K562 (cell line): ENCODE results near the gene FAM186B. TPM values are rescaled to one million over a fixed set of nuclear protein-coding genes. Genes with fewer than 3 reads are reported as not detected.
A peak's percentile ranks its signal among the peaks of the same experiment; 100 is the strongest.

Source experiments
- ATAC-seq: fragments of 200-7000 bp; cut with Tn5 transposase; 3 replicates; pipeline ENCODE4 v1.9.1; 2020; ENCODE audit warnings: moderate library complexity
- BruUV-seq: library from RNA; stranded (reverse); fragments of 400-500 nt; replicated peaks from 2 replicates; lab custom pipeline; 2021; lab: Mats Ljungman, UMichigan
- CTCF ChIA-PET: fragments of 300-600 bp; formaldehyde crosslinking; extraction: SDS; loops from one replicate; lab custom pipeline; 2021; ENCODE audit warnings: low intra/inter-chr PET ratio; lab: Yijun Ruan, JAX
- POLR2A ChIA-PET: fragments of 300-600, 350-650 bp; sonication (Branson Sonifier 250); formaldehyde crosslinking; extraction: SDS; loops from one replicate; lab custom pipeline; 2021; ENCODE audit warnings: antibody characterized with exemption, inconsistent platforms; lab: Yijun Ruan, JAX
- DNase-seq, 4 experiments: peaks; one replicate each; pipeline versions ENCODE4 v3.0.0 to v3.0.0-alpha.2; 2011 to 2018; ENCODE audit warnings: low spot score in 3 of 4, mixed read lengths in 3 of 4; ENCODE audit errors: extremely low read depth in 1 of 4
- FAIRE-seq: peaks from 2 replicates; lab custom pipeline; 2011; peaks lifted over from hg19 to GRCh38; lab: Jason Lieb, UNC
- H2AFZ ChIP-seq: 2 replicates; pipeline ENCODE4 v1.6.0; 2011; ENCODE audit warnings: low read depth, low read length, control low read depth, inconsistent platforms
- H3K27ac ChIP-seq: fragments of 200-600 bp; 3 replicates; pipeline ENCODE4 v1.8.0; 2011; ENCODE audit warnings: low read depth, mild to moderate bottlenecking, control low read depth, inconsistent platforms, low read length, moderate library complexity, mixed read lengths; ENCODE audit errors: extremely low read depth
- H3K27me3 ChIP-seq, 2 experiments: fragments of 300-600 bp in 1 of 2; 2 replicates in 1 of 2; 3 replicates in 1 of 2; pipeline versions ENCODE4 v1.6.0 to v1.8.0; 2011; ENCODE audit warnings: inconsistent platforms in 2 of 2, low read length in 2 of 2, mild to moderate bottlenecking in 1 of 2, mixed read lengths in 1 of 2, moderate library complexity in 1 of 2; ENCODE audit not compliant: control insufficient read depth in 2 of 2, insufficient read depth in 2 of 2
- H3K36me3 ChIP-seq: fragments of 300-600 bp; 3 replicates; pipeline ENCODE4 v1.8.0; 2011; ENCODE audit warnings: mild to moderate bottlenecking, low read length, inconsistent platforms; ENCODE audit not compliant: control insufficient read depth, insufficient read depth
- H3K4me1 ChIP-seq, 2 experiments: fragments of 200-600 bp in 1 of 2; replicated peaks in 1 of 2; 2 replicates in 1 of 2; 3 replicates in 1 of 2; pipeline versions ENCODE4 v1.5.1 to v1.8.0; 2011; ENCODE audit warnings: inconsistent platforms in 2 of 2, low read length in 2 of 2, mild to moderate bottlenecking in 1 of 2, mixed read lengths in 1 of 2, moderate library complexity in 1 of 2; ENCODE audit not compliant: control insufficient read depth in 2 of 2, insufficient read depth in 2 of 2
- H3K4me2 ChIP-seq: 2 replicates; pipeline ENCODE4 v1.6.1; 2011; ENCODE audit warnings: low read length, control low read depth, inconsistent platforms, mixed read lengths; ENCODE audit not compliant: insufficient read depth
- H3K4me3 ChIP-seq: fragments of 200-600 bp; sonication (generic), shearing (Covaris generic); 2 replicates; pipeline ENCODE4 v1.5.1; 2016; ENCODE audit warnings: control low read depth, inconsistent platforms
- H3K79me2 ChIP-seq: fragments of 200-600 bp; 3 replicates; pipeline ENCODE4 v1.8.0; 2011; ENCODE audit warnings: low read length, inconsistent platforms; ENCODE audit not compliant: control insufficient read depth, insufficient read depth
- H3K9ac ChIP-seq, 2 experiments: 2 replicates each; pipeline versions ENCODE4 v1.6.0 to v1.6.1; 2011; ENCODE audit warnings: low read depth in 2 of 2, low read length in 2 of 2, control low read depth in 1 of 2, inconsistent platforms in 1 of 2, mild to moderate bottlenecking in 1 of 2, mixed read lengths in 1 of 2; ENCODE audit not compliant: insufficient read depth in 1 of 2
- H3K9me1 ChIP-seq: one replicate; pipeline ENCODE4 v1.6.0; 2011; ENCODE audit warnings: inconsistent platforms, mild to moderate bottlenecking, low read length, moderate library complexity; ENCODE audit not compliant: control insufficient read depth, insufficient read depth
- H3K9me3 ChIP-seq: replicated peaks from 2 replicates; pipeline ENCODE4 v1.5.1; 2011; ENCODE audit warnings: low read depth, low read length, inconsistent platforms; ENCODE audit not compliant: control insufficient read depth, insufficient read depth
- H4K20me1 ChIP-seq: replicated peaks from 2 replicates; pipeline ENCODE4 v1.6.1; 2011; ENCODE audit warnings: low read length, inconsistent platforms, mixed read lengths; ENCODE audit not compliant: control insufficient read depth, insufficient read depth
- BRD9 ChIP-seq: fragments of 450-650 bp; IDR thresholded peaks from 2 replicates; pipeline ENCODE4 v1.6.1; 2018; ENCODE audit warnings: low read depth; ENCODE audit not compliant: partially characterized antibody
- ID3 ChIP-seq, 2 experiments: fragments of 250-450 bp in 1 of 2; fragments of 450-650 bp in 1 of 2; sonication (Bioruptor Pico) in 1 of 2; IDR thresholded peaks; 2 replicates each; pipeline versions ENCODE4 v1.6.1 to v1.8.0; 2016 to 2021; ENCODE audit warnings: mild to moderate bottlenecking in 2 of 2, moderate library complexity in 2 of 2, missing compliant biosample characterization in 1 of 2, missing genetic modification characterization in 1 of 2
- ILK ChIP-seq: fragments of 450-650 bp; IDR thresholded peaks from 2 replicates; pipeline ENCODE4 v1.6.1; 2016; ENCODE audit warnings: missing genetic modification characterization, low read depth, mild to moderate bottlenecking, missing compliant biosample characterization, moderate library complexity, borderline replicate concordance
- KLF1 ChIP-seq: fragments of 450-650 bp; IDR thresholded peaks from 2 replicates; pipeline ENCODE4 v1.6.1; 2016; ENCODE audit warnings: missing genetic modification characterization, missing compliant biosample characterization
- MYNN ChIP-seq, 2 experiments: sonication (generic); formaldehyde crosslinking in 1 of 2; IDR thresholded peaks; 2 replicates each; pipeline versions ENCODE4 v1.5.0 to v1.6.1; 2016 to 2020; ENCODE audit warnings: antibody characterized with exemption in 1 of 2, missing genetic modification reagents in 1 of 2
- PTTG1 ChIP-seq: fragments of 450-650 bp; IDR thresholded peaks from 2 replicates; pipeline ENCODE4 v1.6.1; 2016; ENCODE audit warnings: low read depth, mild to moderate bottlenecking, missing genetic modification characterization, missing compliant biosample characterization
- SAP30 ChIP-seq: fragments of 200-600 bp; sonication (generic); IDR thresholded peaks from 2 replicates; pipeline ENCODE4 v1.6.1; 2012; ENCODE audit warnings: borderline replicate concordance, low read depth, mild to moderate bottlenecking, moderate library complexity, low read length, control low read depth, inconsistent platforms; ENCODE audit not compliant: insufficient read depth, poor library complexity, severe bottlenecking
- SRSF1 ChIP-seq: fragments of 200-400 bp; formaldehyde crosslinking; IDR thresholded peaks from 2 replicates; pipeline ENCODE4 v1.6.1; 2017; ENCODE audit warnings: mild to moderate bottlenecking, low read depth, low read length, moderate library complexity
- SRSF7 ChIP-seq: fragments of 200-400 bp; formaldehyde crosslinking; optimal IDR thresholded peaks from 2 replicates; pipeline ENCODE3; 2017; ENCODE audit warnings: mild to moderate bottlenecking, low read depth, low read length
- SRSF9 ChIP-seq: fragments of 200-400 bp; formaldehyde crosslinking; IDR thresholded peaks from 2 replicates; pipeline ENCODE4 v1.6.1; 2017; ENCODE audit warnings: low read depth, low read length, borderline replicate concordance
- THRAP3 ChIP-seq: fragments of 450-650 bp; IDR thresholded peaks from 2 replicates; pipeline ENCODE4 v1.6.1; 2016; ENCODE audit warnings: mild to moderate bottlenecking, inconsistent platforms, borderline replicate concordance
- USF1 ChIP-seq: sonication (generic); formaldehyde crosslinking; IDR thresholded peaks from 2 replicates; pipeline ENCODE4 v1.9.0; 2022; ENCODE audit warnings: mild to moderate bottlenecking, missing genetic modification reagents
- ZFP30 ChIP-seq: fragments of 250-450 bp; sonication (Bioruptor Pico); IDR thresholded peaks from 2 replicates; pipeline ENCODE4 v1.8.0; 2022; ENCODE audit warnings: moderate library complexity, mild to moderate bottlenecking, inconsistent platforms, borderline replicate concordance
- WGBS: fragments of 100-300 bp; shearing (Covaris generic); methylation state at CpG from one replicate; pipeline ENCODE4 v1.1.6; 2016; ENCODE audit warnings: low coverage, mixed read lengths; ENCODE audit not compliant: insufficient coverage; ENCODE audit errors: missing lambda C conversion rate; 5-methylcytosine and 5-hydroxymethylcytosine counted together
- in situ Hi-C: fragments of 300-500 bp; cut with MboI; formaldehyde crosslinking; loops from 4 replicates; pipeline ENCODE4 v1.15.0; 2018; ENCODE audit warnings: inconsistent platforms, mixed read lengths
- intact Hi-C: fragments of 100-400 bp; cut with micrococcal nuclease; formaldehyde crosslinking; loops from 2 replicates; pipeline ENCODE4 v1.14.2; 2022
- polyA plus RNA-seq, 8 experiments: library from polyadenylated mRNA; depleted of rRNA in 4 of 8; stranded (reverse) in 5 of 8; unstranded in 3 of 8; fragments of >200 nt; fragmentation: Nextera tagmentation in 2 of 8; fragmentation: Illumina TruSeq in 1 of 8; extraction: Ambion mirVana in 2 of 8; extraction: Trizol in 1 of 8; gene quantifications; 2 replicates each; pipeline versions ENCODE4 v1.2.1 to v1.2.3, GENCODE V29; 2011 to 2014; ENCODE audit warnings: inconsistent platforms in 1 of 8, missing spikeins in 1 of 8
- total RNA-seq, 7 experiments: library from RNA; depleted of rRNA in 6 of 7; stranded (reverse); fragments of >200 nt in 6 of 7; fragmentation: Illumina TruSeq in 2 of 7; extraction: Trizol in 2 of 7; gene quantifications; 2 replicates each; pipeline versions ENCODE4 v1.2.1 to v1.2.3, GENCODE V29; 2011 to 2021; ENCODE audit warnings: low replicate concordance in 1 of 7

The FAM186B gene
- total and polyA plus RNA-seq, 9 of the 15 experiments (the other 6 are each of a cell fraction or from before 2014, with no cell fraction given), result 0.07 to 0.42 (median 0.15) TPM

GRCh38 chr12:49632401-49632800 lies 27.0 kb upstream of the FAM186B start:
- no peaks in the 10 kb centered on the region; a peak in 1 of 5 replicates for H3K27me3 ChIP-seq
- POLR2A ChIA-PET, result interaction anchor here (0.9 to 1.1 kb wide), 2 partner anchors 16 to 75 kb away, joined by 4 read pairs; partner anchors contain the start of gene FMNL3
- BruUV-seq, result no TSS peak
- in situ Hi-C loops (no loop called here), intact Hi-C loops (no loop called here)
- TF ChIP-seq BRD9 (no peak), THRAP3 (no peak), ZFP30 (CRISPR knock-in tag) (no peak)
- no peak overlapping the region for H2AFZ ChIP-seq
- no peak overlapping the region for H3K4me3 ChIP-seq
- no peak overlapping the region for H3K4me2 ChIP-seq
- DNase-seq (no peak), FAIRE-seq (no peak), ATAC-seq (no peak)
- H3K9me3 ChIP-seq, result no peaks in the 10 kb centered on the region
- no peaks in the 10 kb centered on the region for H3K9me1 ChIP-seq
- no peak overlapping the region for H3K27ac ChIP-seq
- H3K36me3 ChIP-seq, result no peaks in the 10 kb centered on the region
- no peaks in the 10 kb centered on the region for H4K20me1 ChIP-seq
- no peak overlapping the region; a peak in 1 of 4 replicates for H3K9ac ChIP-seq
- CTCF ChIA-PET, result no interaction called here
- H3K79me2 ChIP-seq, result no peaks in the 10 kb centered on the region
- H3K4me1 ChIP-seq, result peaks cover 3 to 10% of the 10 kb centered on the region in 2 experiments; a peak in 3 of 5 replicates
- 66% methylated on average over 7 of the region's 9 CpGs for WGBS

GRCh38 chr12:49631336-49631907 lies 26.0 kb upstream of the FAM186B start:
- H3K79me2 ChIP-seq, result no peaks in the 10 kb centered on the region
- POLR2A ChIA-PET, result interaction anchor here (0.6 kb wide), 1 partner anchor 504 kb away, joined by 3 read pairs; no protein-coding TSS in a partner anchor
- ATAC-seq (0 out of 3 replicates have a peak, but pooled peaks have one; percentile 21), FAIRE-seq (no peak), DNase-seq (peak in 2 of 4 experiments; percentile 23 to 30)
- no peak overlapping the region for H3K4me3 ChIP-seq
- in situ Hi-C loops, result no loop called here
- peaks cover 0 to 5% of the 10 kb centered on the region in 2 experiments; a peak in 1 of 5 replicates for H3K4me1 ChIP-seq
- H3K9me1 ChIP-seq, result no peaks in the 10 kb centered on the region
- no peaks in the 10 kb centered on the region for H3K36me3 ChIP-seq
- no peak overlapping the region for H3K27ac ChIP-seq
- intact Hi-C loops, result no loop called here
- 65% methylated on average over 3 of the region's 6 CpGs for WGBS
- H3K4me2 ChIP-seq, result no peak overlapping the region
- no peaks in the 10 kb centered on the region for H4K20me1 ChIP-seq
- H3K9ac ChIP-seq, result no peak overlapping the region
- H3K27me3 ChIP-seq, result no peaks in the 10 kb centered on the region; a peak in 1 of 5 replicates
- H3K9me3 ChIP-seq, result no peaks in the 10 kb centered on the region
- TF ChIP-seq SRSF1 (no peak), ILK (tag) (no peak), THRAP3 (no peak), SAP30 (no peak), SRSF7 (no peak), KLF1 (no peak), PTTG1 (tag) (no peak), SRSF9 (no peak), USF1 (CRISPR knock-in tag) (no peak), ID3 (CRISPR knock-in tag; IDR thresholded peaks at IDR 0.05) (no peak), ID3 (tag; IDR thresholded peaks at IDR 0.05) (no peak), MYNN (IDR thresholded peaks at IDR 0.05) (no peak), MYNN (CRISPR knock-in tag; IDR thresholded peaks at IDR 0.05) (no peak)
- TF ChIP-seq, all 486 proteins: peak for 0
- CTCF ChIA-PET, result no interaction called here
- no TSS peak for BruUV-seq
- no peak overlapping the region for H2AFZ ChIP-seq
